PFSK-1 (cell line): ENCODE data around the gene SAC3D1.

Experiments
- FOXP2 ChIP-seq: optimal IDR thresholded peaks from 2 replicates; pipeline ENCODE3; 2011; ENCODE audit warnings: borderline replicate concordance, control low read depth, inconsistent platforms; ENCODE audit not compliant: insufficient read depth; ENCODE audit errors: extremely low read length, extremely low read depth
- POLR2AphosphoS5 ChIP-seq: IDR thresholded peaks from 2 replicates; pipeline ENCODE4 v1.6.1; 2012; ENCODE audit warnings: low read depth, mild to moderate bottlenecking, control low read depth, low read length, moderate library complexity
- REST ChIP-seq, 2 experiments: IDR thresholded peaks; 2 replicates each; pipeline versions ENCODE4 v1.6.1 to v1.8.0; 2011 to 2012; ENCODE audit warnings: low read depth in 2 of 2, low read length in 2 of 2, control low read depth in 1 of 2, inconsistent platforms in 1 of 2, mild to moderate bottlenecking in 1 of 2, moderate library complexity in 1 of 2; ENCODE audit not compliant: insufficient read depth in 1 of 2
- SIN3A ChIP-seq: IDR thresholded peaks from 2 replicates; pipeline ENCODE4 v1.6.1; 2012; ENCODE audit warnings: mild to moderate bottlenecking, low read length, moderate library complexity, borderline replicate concordance; ENCODE audit not compliant: insufficient read depth
- TAF1 ChIP-seq: IDR thresholded peaks from 2 replicates; pipeline ENCODE4 v1.6.1; 2012; ENCODE audit warnings: low read length, control low read depth, borderline replicate concordance; ENCODE audit not compliant: insufficient read depth

- TF ChIP-seq REST (IDR thresholded peaks at IDR 0.05; ENCODE audit: insufficient read depth in 1 of 2, low read depth in 2 of 2, low read length in 2 of 2) (no peak), POLR2AphosphoS5 (no peak), SIN3A (no peak), FOXP2 (no peak), TAF1 (no peak)
Measured at GRCh38 chr11:65066315-65066714, 25.3 kb downstream of the SAC3D1 start.
